ENCODE data around the gene NAB1. TPM values are rescaled to one million over a fixed set of nuclear protein-coding genes. Genes with fewer than 3 reads are reported as not detected.

The NAB1 gene
- total and polyA plus RNA-seq, 2 donors (not counting 3 experiments of a cell fraction or from before 2014, with no cell fraction given) = 7.5 to 36.1 TPM

- Histone ChIP-seq H3K4me1 (ENCODE audit: control insufficient read depth, extremely low read depth, insufficient read depth, low read length) (no peaks in the 10 kb centered on the region), H2AFZ (ENCODE audit: low read depth, low read length) (no peak overlapping the region), H3K36me3 (ENCODE audit: control insufficient read depth in 2 of 2, extremely low read depth in 1 of 2, insufficient read depth in 2 of 2, low read length in 2 of 2) (no peaks in the 10 kb centered on the region), H3K27ac (ENCODE audit: insufficient read depth, low read depth, low read length) (no peak overlapping the region), H3K4me2 (ENCODE audit: insufficient read depth, low read length) (no peak overlapping the region), H3K9me3 (replicated peaks; ENCODE audit: control insufficient read depth, insufficient read depth, low read length) (no peaks in the 10 kb centered on the region), H4K20me1 (replicated peaks; ENCODE audit: control insufficient read depth, extremely low read depth, insufficient read depth, low read length) (no peaks in the 10 kb centered on the region), H3K27me3 (ENCODE audit: control insufficient read depth in 2 of 2, insufficient read depth in 2 of 2, low read length in 2 of 2) (no peaks in the 10 kb centered on the region), H3K79me2 (ENCODE audit: control insufficient read depth, insufficient read depth, low read length) (no peaks in the 10 kb centered on the region), H3K9ac (replicated peaks; ENCODE audit: extremely low read depth, insufficient read depth, low read length) (no peak overlapping the region), H3K4me3 (replicated peaks in 1 of 3; ENCODE audit: insufficient read depth in 1 of 3, low read depth in 1 of 3, low read length in 3 of 3) (no peak overlapping the region), H3K9me1 (replicated peaks; ENCODE audit: control insufficient read depth, extremely low read depth, insufficient read depth, low read length) (no peaks in the 10 kb centered on the region)
- POLR2A ChIA-PET = no interaction called here
- intact Hi-C loops (cut with micrococcal nuclease) = no loop called here
- no peak for FAIRE-seq
- dilution Hi-C loops (cut with MboI; ENCODE audit: extremely low pct_ligation_motif_present, low sequenced_read_pairs) = no loop called here
- no TSS peak for BruUV-seq (replicated peaks)
- no peak for DNase-seq (ENCODE audit: low read depth, low spot score)
- TF ChIP-seq JUN (IDR thresholded peaks at IDR 0.05; ENCODE audit: borderline replicate concordance, insufficient read depth, insufficient read length, low read depth) = no peak
- TF ChIP-seq POLR2A (IDR thresholded peaks at IDR 0.05; ENCODE audit: low read depth, low read length) = no peak
- TF ChIP-seq CTCF (IDR thresholded peaks at IDR 0.05; ENCODE audit: extremely low read depth in 1 of 2, insufficient read depth in 1 of 2, low read depth in 1 of 2, low read length in 2 of 2) = no peak
- TF ChIP-seq MYC (IDR thresholded peaks at IDR 0.05; ENCODE audit: low read depth, low read length) = no peak
- TF ChIP-seq MAX (IDR thresholded peaks at IDR 0.05; ENCODE audit: insufficient read depth, insufficient read length) = no peak
- no peak for TF ChIP-seq GATA2 (IDR thresholded peaks at IDR 0.05; ENCODE audit: insufficient read depth, insufficient read length, low read depth, low read length)
- no peak for TF ChIP-seq POLR2AphosphoS5 (IDR thresholded peaks at IDR 0.05; ENCODE audit: insufficient read depth, low read depth, low read length)
- no peak for TF ChIP-seq FOS (IDR thresholded peaks at IDR 0.05; ENCODE audit: borderline replicate concordance, insufficient read depth, low read length)
- no peak for TF ChIP-seq EZH2 (IDR thresholded peaks at IDR 0.05; ENCODE audit: borderline replicate concordance, low read depth, low read length, severe bottlenecking)
- CTCF ChIA-PET = interaction anchor here (1.3 kb wide), 1 partner anchor 14 kb away, joined by 4 read pairs; no protein-coding TSS in a partner anchor
Measured at GRCh38 chr2:190711069-190711468, 62.2 kb downstream of the NAB1 start.

Measured in endothelial cell of umbilical vein (primary cell).